Activated CD8-positive, alpha-beta memory T cell treated with anti-CD3 and anti-CD28 coated beads for 1 hour (primary cell): ENCODE data around the gene DNAJC10.
"Not testable (repeated sequence)": the region's sequence is repeated elsewhere in the genome, so short reads cannot be mapped to it uniquely, and the experiment has no call there.

Experiments used
- DNase-seq, 2 donors: peaks; one replicate each; pipeline ENCODE4 v3.0.0-alpha.2; 2020; ENCODE audit warnings: low read depth in 1 of 2; ENCODE audit errors: extremely low read depth in 1 of 2

The DNAJC10 gene

DNA sequence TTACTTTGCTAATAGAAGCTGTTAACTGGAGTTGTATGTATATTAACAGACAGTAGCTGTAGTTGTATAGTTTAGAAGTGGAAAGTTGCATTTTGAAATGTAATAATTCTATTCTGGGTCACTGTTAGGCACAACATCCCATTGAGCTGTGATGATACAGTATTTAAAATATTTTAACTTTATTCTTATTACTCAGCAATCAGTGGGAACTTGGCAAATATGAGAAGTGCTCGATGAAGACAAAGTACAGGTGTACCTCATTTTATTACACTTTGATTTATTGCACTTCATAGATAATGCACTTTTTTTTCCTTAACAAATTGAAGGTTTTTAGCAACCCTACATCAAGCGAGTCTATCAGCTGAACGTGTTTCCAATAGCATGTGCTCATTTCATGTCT, 8.6 kb downstream of the DNAJC10 start:
- no peak for DNase-seq

DNA sequence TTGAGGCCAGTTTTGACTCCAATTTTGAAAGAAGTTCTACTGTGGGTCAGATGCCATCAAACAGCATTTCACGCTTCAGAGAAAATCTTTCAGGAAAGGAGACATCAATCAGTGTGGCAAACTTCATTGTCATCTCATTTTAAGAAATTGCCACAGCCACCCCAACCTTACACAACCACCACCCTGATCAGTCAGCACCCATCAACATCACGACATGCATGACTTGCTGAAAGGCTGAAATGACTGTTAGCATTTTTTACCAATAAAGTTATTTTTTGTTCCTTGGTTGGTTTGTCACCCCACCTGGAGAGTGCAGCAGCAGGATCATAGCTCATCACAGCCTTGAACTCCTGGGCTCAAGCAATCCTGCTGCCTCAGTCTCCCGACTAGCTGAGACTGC, 10.4 kb downstream of the DNAJC10 start:
- DNase-seq, result no peak

DNA sequence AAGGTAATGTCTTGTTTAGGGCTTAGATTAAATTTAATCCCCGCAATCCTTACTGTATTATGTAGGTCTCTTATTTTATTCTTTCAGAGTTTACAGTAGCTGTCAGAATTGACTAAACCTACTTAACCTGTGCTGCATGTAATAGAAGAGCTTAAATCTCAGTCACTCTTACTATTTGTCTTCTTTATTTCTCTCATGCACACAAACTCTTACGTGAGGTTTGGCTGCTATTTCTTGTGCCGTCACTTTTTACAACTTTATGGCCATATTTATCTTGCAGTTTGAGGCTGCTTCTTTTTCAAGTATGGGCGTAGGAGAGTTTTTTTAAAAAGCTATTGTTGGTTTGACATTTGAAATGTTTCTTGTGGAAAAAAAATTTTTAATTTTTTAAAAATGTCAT, 12.0 kb downstream of the DNAJC10 start:
- DNase-seq, result no peak

GRCh38 chr2:182729710-182730339, 13.8 kb downstream of the DNAJC10 start:
- no peak for DNase-seq

DNA sequence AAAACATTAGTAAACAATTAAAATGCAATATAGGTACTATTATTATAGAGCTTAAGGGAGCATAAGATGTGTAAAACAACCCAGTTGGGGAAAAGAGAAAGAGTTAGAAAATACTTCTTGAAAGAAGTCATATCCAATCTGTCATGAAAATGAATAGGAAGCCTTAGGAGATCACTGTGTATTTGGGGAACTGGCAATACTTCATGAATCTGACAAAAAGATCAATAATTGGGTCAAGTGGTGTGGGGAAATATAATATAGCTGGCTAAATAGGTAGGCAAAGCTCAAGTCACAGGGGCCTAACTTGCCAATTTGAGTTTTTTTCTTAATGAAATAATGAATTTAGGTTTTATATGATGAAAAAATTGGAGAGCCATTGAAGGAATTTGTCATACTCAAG, 14.4 kb downstream of the DNAJC10 start:
- DNase-seq, result no peak

GRCh38 chr2:182732736-182733135, 16.7 kb downstream of the DNAJC10 start:
- DNase-seq, result no peak

DNA sequence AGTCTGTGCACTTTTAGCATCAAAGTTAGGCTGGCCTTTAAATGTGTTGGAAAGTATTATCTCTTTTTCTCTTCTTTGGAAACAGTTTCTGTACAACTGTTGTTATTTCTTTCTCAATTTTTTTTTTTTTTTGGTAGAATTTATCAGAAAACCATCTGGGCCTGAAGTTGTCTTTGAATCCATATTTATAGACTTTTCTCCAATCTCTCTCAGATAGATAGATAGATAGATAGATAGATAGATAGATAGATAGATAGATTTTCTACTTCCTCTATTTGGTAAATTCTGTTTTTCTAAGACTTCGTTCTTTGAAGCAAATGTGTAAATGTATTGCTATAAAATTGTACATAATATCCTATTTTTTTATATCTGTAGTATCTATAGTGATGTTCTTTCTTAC, 17.5 kb downstream of the DNAJC10 start:
- no peak for DNase-seq

- not testable (repeated sequence) for DNase-seq
These were observed 20.8 kb downstream of the DNAJC10 start for GRCh38 chr2:182736856-182737255.

DNA sequence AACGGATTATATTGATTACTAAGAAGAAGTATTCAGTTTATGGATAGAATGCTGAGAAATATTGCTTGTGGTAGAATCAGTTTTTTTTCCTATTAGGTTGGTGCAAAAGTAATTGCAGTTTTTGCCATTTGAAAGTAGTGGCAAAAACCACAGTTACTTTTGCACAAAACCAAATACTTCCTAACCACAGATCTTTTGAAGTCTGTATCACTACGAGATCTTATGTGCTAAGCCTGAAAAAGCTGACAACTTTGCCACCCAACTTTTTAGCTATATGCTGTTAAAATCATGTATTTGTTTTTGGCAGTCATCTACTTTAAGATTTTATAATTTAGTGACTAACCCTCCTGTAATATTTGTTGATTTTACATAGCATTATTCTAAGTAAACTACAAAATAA, 24.6 kb downstream of the DNAJC10 start:
- no peak for DNase-seq

GRCh38 chr2:182741620-182742019, 25.6 kb downstream of the DNAJC10 start:
- DNase-seq, result no peak

DNA sequence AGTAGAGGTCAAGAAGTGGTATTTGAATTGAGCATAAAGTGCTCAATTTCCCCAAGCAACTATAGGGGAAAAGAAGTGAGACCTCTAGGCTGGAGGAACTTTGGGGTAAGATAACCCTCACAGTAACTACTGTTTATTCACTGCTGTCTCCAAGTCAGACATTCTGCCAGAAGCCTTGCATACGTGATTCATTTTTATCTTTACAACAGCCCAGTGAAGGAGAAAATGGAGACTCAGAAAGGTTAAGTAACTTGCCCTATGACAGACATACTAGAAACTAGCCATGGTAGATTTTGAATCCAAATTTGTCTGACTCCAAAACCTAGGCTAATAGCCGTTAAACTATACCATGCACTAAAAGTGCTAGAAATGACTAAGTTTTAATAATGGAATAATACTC, 28.4 kb downstream of the DNAJC10 start:
- no peak for DNase-seq

DNA sequence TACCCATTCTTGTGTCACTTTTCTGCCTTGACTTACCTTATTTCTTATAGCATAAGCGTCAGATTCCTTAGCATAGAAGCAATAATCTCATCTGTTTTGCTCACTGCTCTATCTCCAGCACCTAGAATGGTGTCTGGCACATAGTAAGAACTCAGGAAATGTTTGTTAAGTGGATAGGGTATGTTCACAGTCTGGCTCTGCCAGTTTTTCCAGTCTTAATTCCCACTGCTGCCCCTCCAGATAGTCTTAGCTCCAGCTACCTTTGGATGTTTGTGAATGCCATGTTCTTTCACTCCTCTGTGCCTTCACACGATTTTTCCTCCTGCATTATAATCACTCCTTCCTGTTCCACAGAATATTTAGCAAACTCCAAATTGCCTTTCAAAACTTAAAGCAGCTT, 29.0 kb downstream of the DNAJC10 start:
- no peak for DNase-seq

DNA sequence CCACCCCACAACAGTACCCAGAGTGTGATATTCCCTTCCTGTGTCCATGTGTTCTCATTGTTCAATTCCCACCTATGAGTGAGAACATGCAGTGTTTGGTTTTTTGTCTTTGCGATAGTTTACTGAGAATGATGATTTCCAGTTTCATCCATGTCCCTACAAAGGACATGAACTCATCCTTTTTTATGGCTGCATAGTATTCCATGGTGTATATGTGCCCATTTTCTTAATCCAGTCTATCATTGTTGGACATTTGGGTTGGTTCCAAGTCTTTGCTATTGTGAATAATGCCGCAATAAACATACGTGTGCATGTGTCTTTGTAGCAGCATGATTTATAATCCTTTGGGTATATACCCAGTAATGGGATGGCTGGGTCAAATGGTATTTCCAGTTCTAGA, 29.8 kb downstream of the DNAJC10 start:
- not testable (repeated sequence) for DNase-seq

DNA sequence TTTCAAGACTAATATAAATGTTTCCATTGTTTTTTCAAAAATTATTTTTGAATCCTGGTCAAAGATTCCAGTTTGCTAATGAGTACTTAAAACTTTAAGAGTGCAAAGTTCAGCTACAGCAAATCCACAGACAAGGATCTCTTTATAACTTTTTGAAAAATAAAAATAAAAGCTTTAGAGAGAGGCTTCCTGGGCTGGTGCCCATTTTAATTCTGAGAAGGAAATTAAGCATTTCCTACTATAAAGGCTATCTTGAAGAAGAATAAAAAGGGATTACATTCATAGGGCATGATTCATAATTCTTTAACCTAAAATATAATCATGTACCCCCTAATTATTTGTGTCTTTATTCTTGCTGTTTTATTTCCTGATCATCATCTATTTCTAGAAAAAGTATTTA, 38.2 kb downstream of the DNAJC10 start:
- DNase-seq, result no peak

DNA sequence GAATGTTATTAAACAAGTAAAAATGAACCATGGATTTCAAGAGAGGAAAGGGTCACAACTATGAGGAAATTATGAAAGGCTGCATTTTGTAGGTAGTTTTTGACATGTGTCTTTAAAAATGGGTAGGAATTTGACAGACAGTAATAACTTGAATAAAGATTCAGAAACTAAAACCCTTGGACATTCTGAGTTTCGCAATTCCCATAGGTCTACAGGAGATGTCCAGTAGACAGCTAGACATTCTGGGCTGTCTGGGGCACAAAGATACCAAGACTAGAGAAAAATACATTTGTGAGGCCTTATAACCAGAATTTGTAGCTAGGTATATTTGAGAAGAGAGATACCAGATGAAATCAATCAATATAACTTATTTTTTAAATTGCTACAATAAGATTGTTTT, 42.3 kb downstream of the DNAJC10 start:
- no peak for DNase-seq

- DNase-seq, result no peak
These were observed 45.8 kb downstream of the DNAJC10 start for GRCh38 chr2:182761903-182762302.

DNA sequence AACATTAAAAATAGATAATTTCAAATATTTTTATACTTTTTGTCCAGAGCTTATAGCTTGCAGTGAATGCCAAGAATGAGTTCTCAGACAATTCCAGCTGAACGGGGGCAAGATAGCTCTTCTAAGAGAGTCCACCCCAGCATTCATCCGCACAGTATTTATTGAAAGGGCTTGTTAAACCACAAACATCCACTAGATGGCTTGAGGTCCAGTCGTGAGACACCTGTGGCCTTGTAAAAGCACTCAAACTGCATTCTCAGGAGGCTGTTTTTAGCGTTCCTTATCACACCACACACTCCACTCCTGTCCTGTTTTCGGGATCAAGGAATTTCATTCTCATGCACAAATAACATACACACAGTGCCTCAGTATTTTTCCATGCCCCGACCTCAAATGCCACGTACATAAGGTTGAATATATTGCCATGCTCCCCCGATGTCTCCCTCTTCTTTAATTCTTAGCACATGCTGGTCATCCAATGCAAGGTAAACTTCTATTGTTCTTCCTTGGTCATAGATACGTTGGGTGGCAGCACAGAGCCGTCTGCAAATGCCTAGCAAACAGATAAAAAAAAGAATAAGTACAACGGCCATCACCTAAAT, 47.4 kb downstream of the DNAJC10 start:
- DNase-seq, result no peak

GRCh38 chr2:182766626-182767025, 50.6 kb downstream of the DNAJC10 start:
- DNase-seq, result no peak

DNA sequence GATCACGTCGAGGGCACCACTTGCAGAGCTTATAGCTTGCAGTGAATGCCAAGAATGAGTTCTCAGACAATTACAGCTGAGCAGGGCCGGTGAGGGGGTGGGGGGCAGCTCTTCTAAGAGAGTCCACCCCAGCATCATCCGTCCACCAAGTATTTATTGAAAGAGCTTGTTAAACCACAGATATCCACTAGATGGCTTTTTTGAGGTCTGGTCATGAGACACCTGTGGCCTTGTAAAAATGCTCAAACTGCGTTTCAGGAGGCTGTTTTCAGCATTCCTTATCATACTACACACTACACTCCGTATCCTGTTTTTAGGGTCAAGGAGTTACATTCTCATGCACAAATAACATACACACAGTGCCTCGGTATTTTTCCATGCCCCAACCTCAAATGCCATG, 51.5 kb downstream of the DNAJC10 start:
- DNase-seq, result no peak

GRCh38 chr2:182768950-182769349, 52.9 kb downstream of the DNAJC10 start:
- DNase-seq, result not testable (repeated sequence)

DNA sequence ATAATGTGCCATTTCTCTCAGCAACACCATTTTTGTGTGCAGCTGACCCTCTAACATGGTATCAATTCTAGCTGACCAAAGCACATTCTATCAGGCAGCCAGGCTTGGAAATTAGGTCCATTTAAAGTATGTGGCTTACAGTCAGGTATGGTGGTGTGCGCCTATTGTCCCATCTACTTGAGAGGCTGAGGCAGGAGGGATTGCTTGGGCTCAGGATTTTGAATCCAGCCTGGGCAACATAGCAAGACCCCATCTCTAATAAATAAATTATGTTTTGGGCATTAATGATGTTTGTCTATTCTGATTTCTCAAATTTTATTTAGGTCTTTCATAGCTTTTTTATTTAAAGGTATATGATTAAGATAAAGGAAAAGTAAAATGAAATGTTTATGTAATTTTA, 63.3 kb downstream of the DNAJC10 start:
- no peak for DNase-seq

DNA sequence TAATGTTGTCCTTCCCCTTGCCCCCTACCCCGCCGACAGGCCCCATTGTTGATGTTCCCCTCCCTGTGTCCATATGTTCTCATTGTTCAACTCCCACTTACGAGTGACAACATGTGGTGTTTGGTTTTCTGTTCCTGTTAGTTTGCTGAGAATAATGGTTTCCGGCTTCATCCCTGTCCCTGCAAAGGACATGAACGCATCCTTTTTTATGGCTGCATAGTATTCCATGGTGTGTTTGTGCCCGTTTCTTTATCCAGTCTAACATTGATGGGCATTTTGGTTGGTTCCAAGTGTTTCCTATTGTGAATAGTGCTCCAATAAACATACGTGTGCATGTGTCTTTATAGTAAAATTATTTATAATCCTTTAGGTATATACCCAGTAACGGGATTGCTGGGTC, 65.0 kb downstream of the DNAJC10 start:
- DNase-seq, result not testable (repeated sequence)

- not testable (repeated sequence) for DNase-seq
These were observed 66.6 kb downstream of the DNAJC10 start for GRCh38 chr2:182782686-182783085.
